HG02610 (cell line): ENCODE results near the gene STAT5A.

Source experiments
- ATAC-seq: cut with Tn5 transposase; IDR thresholded peaks from one replicate; pipeline ENCODE4 v1.9.1; 2021; ENCODE audit warnings: mild to moderate bottlenecking, moderate library complexity; ENCODE audit not compliant: unreplicated experiment

Gene STAT5A

DNA sequence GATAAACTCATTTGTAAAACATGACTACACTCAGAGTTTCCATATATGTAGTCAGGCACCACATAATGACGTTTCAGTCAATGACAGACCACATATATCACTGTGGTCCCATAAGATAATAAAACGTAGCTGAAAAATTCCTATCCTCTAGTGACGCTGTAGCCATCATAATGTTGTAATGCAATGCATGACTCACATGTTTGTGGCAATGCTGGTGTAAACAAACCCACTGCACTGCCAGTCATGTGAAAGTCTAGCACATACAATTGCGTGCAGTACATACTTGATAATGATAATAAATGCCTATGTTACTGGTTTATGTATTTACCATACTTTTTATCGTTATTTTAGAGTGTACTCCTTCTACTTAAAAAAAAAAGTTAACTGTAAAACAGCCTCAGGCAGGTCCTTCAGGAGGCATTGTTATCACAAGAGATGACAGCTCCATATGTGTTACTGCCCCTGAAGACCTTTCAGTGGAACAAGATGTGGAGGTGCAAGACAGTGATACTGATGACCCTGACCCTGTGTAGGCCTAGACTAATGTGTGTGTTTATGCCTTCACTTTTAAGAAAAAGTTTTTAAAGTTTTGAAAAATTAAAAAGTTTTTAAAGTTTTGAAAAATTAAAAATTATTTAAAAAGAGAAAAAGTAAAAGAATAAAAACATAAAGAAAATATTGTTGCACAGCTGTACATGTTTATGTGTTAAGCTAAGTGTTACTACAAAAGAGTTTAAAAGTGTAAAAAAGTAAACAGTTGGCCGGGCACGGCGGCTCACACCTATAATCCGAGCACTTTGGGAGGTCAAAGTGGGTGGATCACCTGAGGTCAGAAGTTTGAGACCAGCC is 21.2 kb upstream of the STAT5A start:
- no peak for ATAC-seq

GRCh38 chr17:42268236-42268635 is 20.1 kb upstream of the STAT5A start:
- no peak for ATAC-seq

- ATAC-seq, result no peak
Measured at GRCh38 chr17:42270170-42270535, 18.1 kb upstream of the STAT5A start.

DNA sequence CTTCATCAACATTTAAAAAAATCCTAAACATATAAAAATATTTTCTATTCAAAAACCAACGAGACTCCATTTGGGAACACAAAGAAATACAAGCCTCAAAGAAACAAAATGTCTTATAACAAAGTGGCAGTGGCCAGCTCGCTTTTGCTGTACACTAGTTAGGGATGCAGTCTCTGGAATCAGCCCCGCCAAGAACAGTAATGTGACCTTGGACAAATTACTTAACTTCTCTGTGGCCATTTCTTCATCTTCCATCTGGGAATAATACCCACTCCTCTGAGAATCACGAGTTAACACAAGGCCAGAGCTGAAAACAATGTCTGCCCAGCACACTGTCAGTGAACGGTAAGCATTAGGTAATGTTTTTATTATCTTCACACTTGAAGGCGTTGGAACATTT is 17.7 kb upstream of the STAT5A start:
- ATAC-seq, result no peak

DNA sequence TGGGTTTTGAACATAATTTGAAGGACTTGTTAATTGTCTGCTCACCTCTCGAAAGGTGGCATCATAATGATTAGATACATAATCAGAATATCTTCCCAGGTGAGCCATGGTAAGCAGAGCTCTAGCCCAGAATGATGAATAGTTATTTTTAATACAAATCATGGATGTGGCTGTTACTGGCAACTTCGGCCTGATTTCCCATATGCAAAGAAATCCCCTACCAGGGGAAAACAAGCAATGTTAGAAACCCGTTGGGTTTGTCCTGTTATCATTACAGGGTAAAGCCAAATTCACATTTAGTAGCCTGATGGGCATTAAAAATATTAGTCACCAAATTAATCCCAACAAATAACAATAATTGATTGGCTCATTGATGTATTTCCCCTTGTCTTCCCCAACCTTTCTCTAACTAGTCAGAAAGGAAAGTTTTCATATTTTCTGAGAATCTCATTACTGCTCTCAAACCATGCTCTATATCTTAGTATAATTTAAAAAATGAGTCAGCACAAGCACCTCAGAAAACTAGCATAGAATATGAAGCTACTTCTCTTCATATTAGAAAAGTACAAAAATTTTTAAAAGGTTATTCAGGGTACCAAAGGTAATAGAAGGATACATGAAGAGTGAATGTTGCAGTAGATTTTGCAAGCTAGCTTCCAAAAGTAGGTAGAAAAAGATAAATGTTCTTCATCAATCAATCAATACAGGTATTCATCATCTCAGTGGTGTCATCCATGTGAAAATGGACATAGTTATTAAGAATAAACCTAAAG is 17.1 kb upstream of the STAT5A start:
- ATAC-seq, result no peak

DNA sequence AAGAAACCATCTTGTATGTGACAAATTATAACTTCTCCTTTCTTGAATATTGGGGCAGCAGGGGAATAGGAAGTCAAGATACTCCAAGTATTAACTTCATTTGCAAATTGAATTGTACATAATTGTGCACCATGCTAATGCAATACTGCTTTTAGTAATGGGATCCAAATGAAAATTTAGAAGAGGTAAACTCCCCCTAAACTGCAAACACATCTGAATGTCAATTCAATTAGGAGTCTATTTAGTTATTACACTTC is 16.6 kb upstream of the STAT5A start:
- no peak for ATAC-seq

DNA sequence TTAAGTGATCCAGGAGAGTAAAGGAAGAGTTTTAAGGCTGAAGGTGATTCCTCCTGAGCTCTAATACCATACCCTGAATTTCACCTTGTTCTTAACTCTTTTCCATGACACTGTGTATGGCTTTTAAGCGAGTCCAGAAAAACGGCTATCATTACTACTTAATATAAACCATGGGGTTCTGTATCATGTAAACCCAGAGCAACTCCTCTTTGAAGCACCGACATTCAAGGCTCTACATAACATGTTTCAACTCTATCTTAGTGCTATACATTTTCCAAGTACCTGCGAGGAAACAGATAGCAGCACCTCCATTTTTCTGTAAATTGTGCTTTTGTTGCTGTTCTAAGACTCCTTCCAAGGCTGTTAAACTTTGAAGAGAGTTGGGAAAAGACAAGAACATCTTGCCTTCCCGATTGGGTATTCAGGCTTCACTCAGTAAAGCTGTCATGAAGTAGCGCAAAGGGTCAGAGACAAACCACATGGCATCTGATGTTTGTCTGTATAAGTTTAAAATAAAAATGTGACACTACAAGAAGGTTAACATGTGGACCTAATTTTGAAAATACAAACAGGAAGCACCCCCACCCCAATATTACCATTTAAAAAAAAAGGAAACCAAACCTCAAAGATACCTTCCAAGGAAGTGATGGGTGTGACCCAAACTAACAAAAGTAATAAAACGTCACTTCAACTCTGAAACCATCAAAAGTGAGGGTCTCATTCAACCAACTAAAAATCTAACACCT is 16.0 kb upstream of the STAT5A start:
- ATAC-seq, result no peak

GRCh38 chr17:42273474-42274252 is 14.6 kb upstream of the STAT5A start:
- no peak for ATAC-seq

GRCh38 chr17:42274253-42274542 is 14.1 kb upstream of the STAT5A start:
- no peak for ATAC-seq

GRCh38 chr17:42274812-42275526 is 13.3 kb upstream of the STAT5A start:
- ATAC-seq, result no peak

DNA sequence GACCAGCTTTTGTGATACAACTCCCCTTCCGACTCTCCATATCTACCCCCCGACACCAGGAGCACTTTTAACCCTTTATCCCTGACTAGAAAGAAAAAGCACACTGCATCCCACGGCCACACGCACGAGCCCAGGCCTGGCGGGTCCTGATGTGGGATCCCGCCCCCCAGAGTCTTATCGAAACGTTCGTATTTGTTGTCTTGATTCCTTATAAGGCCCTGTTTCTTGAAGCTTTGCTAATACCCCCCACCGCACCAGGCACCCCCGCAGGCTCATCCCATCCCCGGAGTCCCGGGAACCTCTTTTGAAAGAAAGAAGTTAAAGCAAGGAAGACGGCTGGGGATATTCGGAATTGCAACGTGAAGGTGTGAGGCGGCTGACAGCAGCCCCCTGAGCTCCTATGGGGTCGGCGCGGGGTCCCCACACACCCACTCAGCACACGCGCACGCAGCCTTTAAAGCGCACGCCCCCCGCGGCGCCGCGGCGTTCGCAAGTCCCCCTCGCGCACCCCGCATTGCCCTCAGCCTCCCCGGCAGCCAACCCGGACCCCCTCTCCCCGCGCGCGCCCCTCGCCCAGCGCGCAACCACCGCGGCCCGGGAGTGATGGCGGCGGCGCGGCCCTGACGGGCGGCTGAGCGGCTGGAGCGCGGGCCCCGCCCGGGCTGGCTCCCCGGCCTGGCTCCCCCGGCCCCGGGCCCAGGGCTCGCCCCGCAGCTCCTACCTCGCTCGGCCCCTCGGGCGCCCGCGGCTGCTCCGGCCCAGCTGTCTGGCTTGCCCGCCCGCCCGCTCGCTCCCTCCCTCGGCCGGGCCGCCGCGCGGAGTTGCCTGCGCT is 12.6 kb upstream of the STAT5A start:
- peak; percentile 34 for ATAC-seq

DNA sequence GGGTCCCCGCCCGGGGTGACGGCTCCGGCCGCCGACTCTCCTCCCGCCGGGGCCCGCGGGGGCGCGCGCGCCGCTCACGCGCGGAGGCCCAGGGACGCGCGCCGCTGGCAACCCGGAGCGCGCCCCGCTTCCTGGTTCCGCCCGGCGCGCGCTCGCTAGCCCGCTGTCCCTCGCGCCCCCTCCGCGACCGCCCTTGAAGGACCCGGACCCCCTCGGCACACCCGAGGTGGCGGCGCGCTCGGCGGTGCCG is 12.0 kb upstream of the STAT5A start, which contains the start of gene STAT5B:
Gene STAT5B, minus strand, starts transcription at position 33 of the 250 bp plus-strand sequence. CDS start 44,264 bp downstream, outside the sequence.
- ATAC-seq, result peak; percentile 60

DNA sequence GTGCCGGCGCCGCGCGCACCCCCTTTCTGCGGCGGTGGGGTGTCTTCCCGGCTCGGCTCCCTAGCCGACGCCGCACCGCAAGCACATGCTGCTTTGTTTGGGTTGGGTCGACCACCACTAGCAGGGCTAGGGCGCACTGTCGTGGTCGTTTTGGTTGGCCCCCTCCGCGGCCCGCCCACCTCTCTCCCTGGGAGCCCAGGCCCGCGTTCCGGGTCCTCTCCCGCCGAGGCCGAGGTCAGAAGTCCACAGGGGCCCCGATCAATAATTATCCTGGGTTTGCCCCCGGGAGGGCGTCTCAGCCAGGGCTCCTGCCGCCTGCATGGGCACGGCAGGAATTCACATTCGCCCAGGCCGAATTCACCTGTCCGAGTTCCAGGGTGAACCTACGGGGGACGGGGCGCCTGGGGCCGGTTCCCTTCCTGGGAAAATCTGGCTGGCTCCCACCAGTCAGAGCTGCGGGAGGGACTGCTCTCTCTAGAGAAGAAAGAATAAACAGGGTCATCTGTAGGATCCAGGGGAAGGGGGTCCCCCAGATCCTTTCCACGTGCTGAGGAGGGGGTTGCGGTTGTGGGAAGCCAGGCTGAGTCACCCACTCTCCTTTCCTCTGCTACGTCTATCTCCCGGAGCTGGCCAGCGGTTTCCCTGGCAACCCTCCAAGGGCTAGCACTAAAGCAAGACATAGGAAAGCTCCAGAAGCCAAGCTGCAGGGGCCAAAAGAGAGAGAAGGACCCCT is 11.5 kb upstream of the STAT5A start:
- peak; percentile 23 for ATAC-seq

DNA sequence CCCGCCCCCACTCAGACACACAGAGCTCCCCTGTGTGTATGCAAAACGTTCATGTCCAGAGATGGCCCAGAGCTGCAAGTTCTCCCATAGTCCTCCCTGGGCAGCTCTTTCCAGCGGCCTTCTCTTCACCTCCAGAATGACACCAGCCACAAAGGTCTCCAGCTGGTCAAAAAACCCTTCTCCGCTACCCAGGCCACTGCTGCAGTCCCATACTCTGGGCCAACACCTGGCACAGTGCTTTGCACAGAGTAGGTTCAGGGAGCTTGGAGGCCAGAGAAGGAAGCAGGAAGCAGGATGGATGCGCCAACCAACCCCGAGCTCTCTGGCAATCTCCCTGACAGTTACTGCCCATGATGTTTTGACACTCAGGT is 11.0 kb upstream of the STAT5A start:
- ATAC-seq, result no peak

DNA sequence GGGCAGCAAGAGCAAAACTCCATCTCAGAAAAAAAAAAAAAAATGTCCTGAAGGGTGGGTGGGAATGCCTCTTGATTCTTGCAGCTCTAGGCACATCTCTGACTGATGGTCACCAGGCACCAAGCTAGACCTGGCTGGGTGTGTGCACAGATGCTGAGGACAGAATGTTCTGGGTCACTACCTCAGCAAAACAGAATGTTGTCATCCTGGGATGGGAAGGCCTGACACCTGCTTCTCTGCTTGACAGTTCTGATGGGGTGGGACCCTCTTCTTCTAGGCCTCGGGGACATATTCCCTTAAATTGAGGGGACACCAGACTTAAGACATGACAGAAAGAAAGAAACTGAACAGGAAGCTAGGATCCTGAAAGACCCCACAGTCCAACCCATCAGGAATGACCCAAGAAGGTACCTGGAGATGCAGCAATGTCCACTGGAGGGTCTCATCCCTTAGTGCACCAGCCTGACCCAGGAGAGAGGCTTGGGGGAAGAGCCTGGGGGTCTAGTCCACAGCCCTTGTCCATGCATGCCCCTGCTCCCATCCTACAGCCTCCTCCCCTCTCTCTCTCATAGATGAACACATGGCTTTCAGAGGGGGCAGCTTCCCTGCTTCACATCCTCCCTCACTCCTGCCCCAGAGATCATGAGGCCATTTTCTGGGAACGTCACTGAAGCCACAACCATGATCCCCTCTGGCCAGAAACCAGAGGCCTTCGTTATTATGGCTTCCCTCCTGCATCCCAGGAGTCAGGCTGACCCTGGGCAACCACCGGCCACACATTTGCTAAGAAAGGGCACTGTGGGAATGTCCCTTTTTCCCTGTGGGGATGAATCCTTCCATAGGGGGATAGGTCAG is 8.3 kb upstream of the STAT5A start:
- no peak for ATAC-seq

- ATAC-seq, result no peak
Measured at GRCh38 chr17:42281571-42282096, 6.7 kb upstream of the STAT5A start.

GRCh38 chr17:42282478-42283080 is 5.7 kb upstream of the STAT5A start:
- no peak for ATAC-seq
